Measurements from ENCODE around the gene BTBD19. TPM values are rescaled to one million over a fixed set of nuclear protein-coding genes. Genes with fewer than 3 reads are reported as not detected.
"Not testable (repeated sequence)": the region's sequence is repeated elsewhere in the genome, so short reads cannot be mapped to it uniquely, and the experiment has no call there.

BTBD19 gene
- total and polyA plus RNA-seq, 2 donors (not counting 1 experiment from before 2014, with no cell fraction given), result 0.75 to 2.3 TPM

- Histone ChIP-seq H3K36me3 (replicated peaks in 1 of 2; ENCODE audit: control extremely low read depth in 1 of 2, control insufficient read depth in 1 of 2, extremely low read depth in 1 of 2, insufficient read depth in 2 of 2, low read length in 1 of 2) (peaks cover 0 to 6% of the 10 kb centered on the region in 2 experiments), H3K4me2 (replicated peaks; ENCODE audit: low read depth, low read length, poor library complexity, severe bottlenecking) (peak overlapping the region; percentile 68), H3K79me2 (ENCODE audit: control insufficient read depth, insufficient read depth, low read length) (no peaks in the 10 kb centered on the region), H3K27me3 (replicated peaks in 1 of 4; ENCODE audit: control extremely low read depth in 1 of 4, control insufficient read depth in 3 of 4, insufficient read depth in 4 of 4, low read length in 3 of 4) (no peaks in the 10 kb centered on the region), H3K27ac (ENCODE audit: low read length in 2 of 2) (peak overlapping the region; percentile 91 to 95), H2AFZ (ENCODE audit: insufficient read depth, low read depth, low read length, poor library complexity, severe bottlenecking) (peak overlapping the region; percentile 27), H3K4me1 (ENCODE audit: control insufficient read depth in 2 of 2, insufficient read depth in 2 of 2, low read length in 2 of 2) (peaks cover 50 to 68% of the 10 kb centered on the region in 2 donors), H4K20me1 (ENCODE audit: control insufficient read depth, insufficient read depth, low read length, poor library complexity, severe bottlenecking) (no peaks in the 10 kb centered on the region), H3K9ac (ENCODE audit: low read length) (no peak overlapping the region), H3K9me3 (ENCODE audit: control extremely low read depth in 1 of 3, control insufficient read depth in 2 of 3, insufficient read depth in 1 of 3, low read length in 2 of 3) (peaks cover 0 to 3% (median 0%) of the 10 kb centered on the region in 3 donors), H3K4me3 (ENCODE audit: control extremely low read depth in 1 of 5, extremely low read depth in 1 of 5, insufficient read depth in 1 of 5, low read depth in 2 of 5, low read length in 4 of 5) (no peak overlapping the region)
- CTCF ChIA-PET, result interaction anchor here (0.6 to 3.9 kb wide), 7 partner anchors 8 to 493 kb away, joined by 3 to 40 read pairs (median 8); partner anchors contain the start of genes PLK3 and RNU5D-1
- TF ChIP-seq EZH2 (IDR thresholded peaks at IDR 0.05; ENCODE audit: borderline replicate concordance, insufficient read depth, low read depth, low read length, poor library complexity, severe bottlenecking) (no peak), CTCF (IDR thresholded peaks at IDR 0.05) (no peak)
- DNase-seq (peak; percentile 60), ATAC-seq (ENCODE audit: low read depth) (no peak)
- POLR2A ChIA-PET, result interaction anchor here (0.6 to 4.3 kb wide), 7 partner anchors 9 to 97 kb away, joined by 3 to 59 read pairs (median 10); partner anchors contain the start of gene PLK3
- H3K27me3 Mint-ChIP-seq, result no peaks in the 10 kb centered on the region
- 39% methylated on average over 7 of the region's 12 CpGs for WGBS (ENCODE audit: insufficient coverage)
- H3K27ac Mint-ChIP-seq, result peak overlapping the region; percentile 99
- H3K4me3 Mint-ChIP-seq, result peak overlapping the region; percentile 54
- peaks cover 67% of the 10 kb centered on the region for H3K4me1 Mint-ChIP-seq
- intact Hi-C loops (cut with micrococcal nuclease), result no loop called here
- H3K9me3 Mint-ChIP-seq (ENCODE audit: insufficient read depth), result no peaks in the 10 kb centered on the region
These were observed 1.9 kb downstream of the BTBD19 start for GRCh38 chr1:44810101-44810761.

GRCh38 chr1:44810762-44811105, 2.4 kb downstream of the BTBD19 start:
- H3K4me3 ChIP-seq (ENCODE audit: control extremely low read depth in 1 of 5, extremely low read depth in 1 of 5, insufficient read depth in 1 of 5, low read depth in 2 of 5, low read length in 4 of 5); H3K27me3 Mint-ChIP-seq; H3K9ac ChIP-seq (ENCODE audit: low read length); H3K27me3 ChIP-seq (replicated peaks in 1 of 4; ENCODE audit: control extremely low read depth in 1 of 4, control insufficient read depth in 3 of 4, insufficient read depth in 4 of 4, low read length in 3 of 4); H3K9me3 ChIP-seq (ENCODE audit: control extremely low read depth in 1 of 3, control insufficient read depth in 2 of 3, insufficient read depth in 1 of 3, low read length in 2 of 3); intact Hi-C loops (cut with micrococcal nuclease); H3K36me3 ChIP-seq (replicated peaks in 1 of 2; ENCODE audit: control extremely low read depth in 1 of 2, control insufficient read depth in 1 of 2, extremely low read depth in 1 of 2, insufficient read depth in 2 of 2, low read length in 1 of 2); H4K20me1 ChIP-seq (ENCODE audit: control insufficient read depth, insufficient read depth, low read length, poor library complexity, severe bottlenecking); DNase-seq; H3K79me2 ChIP-seq (ENCODE audit: control insufficient read depth, insufficient read depth, low read length); POLR2A ChIA-PET; ATAC-seq (ENCODE audit: low read depth); H3K9me3 Mint-ChIP-seq (ENCODE audit: insufficient read depth): not testable (repeated sequence)
- Mint-ChIP-seq H3K4me1 (peaks cover 67% of the 10 kb centered on the region), H3K27ac (peak overlapping the region; percentile 99), H3K4me3 (peak overlapping the region; percentile 54)
- Histone ChIP-seq H3K4me2 (replicated peaks; ENCODE audit: low read depth, low read length, poor library complexity, severe bottlenecking) (peak overlapping the region; percentile 68), H3K27ac (ENCODE audit: low read length in 2 of 2) (peak overlapping the region; percentile 91 to 95), H2AFZ (ENCODE audit: insufficient read depth, low read depth, low read length, poor library complexity, severe bottlenecking) (peak overlapping the region; percentile 27), H3K4me1 (ENCODE audit: control insufficient read depth in 2 of 2, insufficient read depth in 2 of 2, low read length in 2 of 2) (peaks cover 50 to 68% of the 10 kb centered on the region in 2 donors)
- CTCF ChIA-PET, result interaction anchor here (0.8 to 3.9 kb wide), 5 partner anchors 8 to 489 kb away, joined by 3 to 40 read pairs (median 3); partner anchors contain the start of gene PLK3
- WGBS (ENCODE audit: insufficient coverage), result 90% methylated on average over 2 of the region's 4 CpGs
